PC-9 (cell line): ENCODE data around the gene CES3. TPM values are rescaled to one million over a fixed set of nuclear protein-coding genes. Genes with fewer than 3 reads are reported as not detected.
A peak's percentile ranks its signal among the peaks of the same experiment; 100 is the strongest.

Source experiments
- BruUV-seq: library from RNA; stranded (reverse); fragments of 400-500 nt; replicated peaks from 2 replicates; lab custom pipeline; 2021; lab: Mats Ljungman, UMichigan
- CTCF ChIA-PET: fragments of 300-600 bp; sonication (Branson Sonifier 250); formaldehyde crosslinking; loops from one replicate; lab custom pipeline; 2022; ENCODE audit warnings: antibody characterized with exemption; lab: Charles Lee
- POLR2A ChIA-PET: fragments of 300-600 bp; sonication (Branson Sonifier 250); formaldehyde crosslinking; loops from one replicate; lab custom pipeline; 2022; ENCODE audit warnings: antibody characterized with exemption; ENCODE audit not compliant: unreplicated experiment; lab: Charles Lee
- DNase-seq, 2 experiments: peaks; one replicate each; pipeline versions ENCODE4 v3.0.0 to v3.0.0-alpha.2; 2015 to 2022; ENCODE audit warnings: mixed read lengths in 1 of 2
- H2AFZ ChIP-seq: fragments of 200-600 bp; sonication (generic); 2 replicates; pipeline ENCODE4 v1.8.1; 2017; ENCODE audit warnings: antibody characterized with exemption
- H3F3A ChIP-seq: fragments of 200-600 bp; sonication (generic); 2 replicates; pipeline ENCODE4 v1.8.1; 2017; ENCODE audit warnings: antibody characterized with exemption, mild to moderate bottlenecking, low read depth; ENCODE audit not compliant: insufficient read depth
- H3K27ac ChIP-seq: fragments of 200-600 bp; sonication (generic); 2 replicates; pipeline ENCODE4 v1.6.1; 2016; ENCODE audit warnings: mixed run types
- H3K27me3 ChIP-seq: fragments of 200-600 bp; sonication (generic); 2 replicates; pipeline ENCODE4 v1.6.1; 2016; ENCODE audit warnings: low read depth, mixed run types; ENCODE audit not compliant: insufficient read depth
- H3K36me3 ChIP-seq: fragments of 200-600 bp; sonication (generic); 2 replicates; pipeline ENCODE4 v1.6.1; 2016; ENCODE audit warnings: low read depth, mixed run types
- H3K4me1 ChIP-seq: fragments of 200-600 bp; sonication (generic); replicated peaks from 2 replicates; pipeline ENCODE4 v1.6.1; 2016; ENCODE audit warnings: mixed run types; ENCODE audit not compliant: insufficient read depth
- H3K4me2 ChIP-seq: fragments of 200-600 bp; sonication (generic); 2 replicates; pipeline ENCODE4 v1.6.1; 2017; ENCODE audit warnings: mixed run types
- H3K4me3 ChIP-seq: fragments of 200-600 bp; sonication (generic); 2 replicates; pipeline ENCODE4 v1.6.1; 2016; ENCODE audit warnings: mixed run types
- H3K79me2 ChIP-seq: fragments of 200-600 bp; sonication (generic); 2 replicates; pipeline ENCODE4 v1.6.1; 2017; ENCODE audit warnings: low read depth, mixed run types
- H3K9me2 ChIP-seq: fragments of 200-600 bp; sonication (generic); 2 replicates; pipeline ENCODE4 v1.8.1; 2017; ENCODE audit warnings: mild to moderate bottlenecking; ENCODE audit not compliant: insufficient read depth
- H3K9me3 ChIP-seq: fragments of 200-600 bp; sonication (generic); 2 replicates; pipeline ENCODE4 v1.8.1; 2016; ENCODE audit warnings: low read depth; ENCODE audit not compliant: insufficient read depth
- H4K20me1 ChIP-seq: fragments of 200-600 bp; sonication (generic); 2 replicates; pipeline ENCODE4 v1.8.1; 2017; ENCODE audit not compliant: insufficient read depth
- CTCF ChIP-seq: fragments of 200-600 bp; sonication (generic); conservative IDR thresholded peaks from 2 replicates; pipeline ENCODE4 v1.6.1; 2017; ENCODE audit warnings: mixed run types, antibody characterized with exemption, mild to moderate bottlenecking, moderate library complexity
- EZH2 ChIP-seq: fragments of 200-600 bp; sonication (generic); IDR thresholded peaks from 2 replicates; pipeline ENCODE4 v1.8.0; 2017; ENCODE audit warnings: antibody characterized with exemption, low read depth
- intact Hi-C: fragments of 100-400 bp; cut with micrococcal nuclease; formaldehyde crosslinking; loops from one replicate; pipeline ENCODE4 v1.10.0; 2022; ENCODE audit not compliant: unreplicated experiment
- total RNA-seq: library from RNA; stranded (reverse); gene quantifications from 2 replicates; pipeline ENCODE4 v1.2.3, GENCODE V29; 2021

Gene CES3
- total RNA-seq, 1 experiment from 2014 or later = 9.1 TPM

GRCh38 chr16:67015313-67015731 lies 54.3 kb downstream of the CES3 start:
- BruUV-seq = no TSS peak
- Histone ChIP-seq H2AFZ (no peak overlapping the region), H4K20me1 (no peaks in the 10 kb centered on the region), H3K4me3 (no peak overlapping the region), H3K9me2 (no peaks in the 10 kb centered on the region), H3K79me2 (no peaks in the 10 kb centered on the region), H3F3A (peaks cover 6% of the 10 kb centered on the region; the same call in 1 of the 2 replicates), H3K9me3 (no peaks in the 10 kb centered on the region), H3K4me1 (no peaks in the 10 kb centered on the region), H3K27me3 (peaks cover 20% of the 10 kb centered on the region), H3K27ac (no peak overlapping the region), H3K4me2 (no peak overlapping the region), H3K36me3 (no peaks in the 10 kb centered on the region)
- peak in 1 of 2 experiments; percentile 37 for DNase-seq
- CTCF ChIA-PET = interaction anchor here (0.6 kb wide), 1 partner anchor 61 kb away, joined by 9 read pairs; no protein-coding TSS in a partner anchor
- intact Hi-C loops = loop anchor here (1.0 to 5.0 kb wide), 5 partner anchors 38 to 452 kb away; partner anchors contain the start of gene NOL3
- TF ChIP-seq EZH2 = no peak
- TF ChIP-seq CTCF = peak; percentile 14; the same call in 1 of the 2 replicates
- POLR2A ChIA-PET = no interaction called here

- intact Hi-C loops = loop anchor here (5.0 kb wide), 2 partner anchors 156 to 451 kb away; partner anchors contain the start of gene NOL3
- BruUV-seq = no TSS peak
- H3F3A ChIP-seq = peaks cover 6% of the 10 kb centered on the region; the same call in 1 of the 2 replicates
- H3K4me3 ChIP-seq = no peak overlapping the region
- H3K4me1 ChIP-seq = no peaks in the 10 kb centered on the region
- H4K20me1 ChIP-seq = no peaks in the 10 kb centered on the region
- POLR2A ChIA-PET = no interaction called here
- CTCF ChIA-PET = interaction anchor here (0.7 kb wide), 1 partner anchor 183 kb away, joined by 3 read pairs; the partner anchor contains the start of gene ELMO3
- H3K79me2 ChIP-seq = no peaks in the 10 kb centered on the region
- no peak overlapping the region for H3K4me2 ChIP-seq
- H3K27me3 ChIP-seq = peaks cover 20% of the 10 kb centered on the region
- no peak overlapping the region for H2AFZ ChIP-seq
- H3K36me3 ChIP-seq = no peaks in the 10 kb centered on the region
- H3K9me3 ChIP-seq = no peaks in the 10 kb centered on the region
- no peak for DNase-seq
- TF ChIP-seq CTCF (no peak), EZH2 (no peak)
- H3K27ac ChIP-seq = no peak overlapping the region
- H3K9me2 ChIP-seq = no peaks in the 10 kb centered on the region
Observed at GRCh38 chr16:67016143-67016542, 55.1 kb downstream of the CES3 start.

- Histone ChIP-seq H4K20me1 (no peaks in the 10 kb centered on the region), H3K4me1 (no peaks in the 10 kb centered on the region), H3K9me2 (no peaks in the 10 kb centered on the region), H3K4me2 (no peak overlapping the region), H3K79me2 (no peaks in the 10 kb centered on the region), H3K27me3 (peaks cover 20% of the 10 kb centered on the region), H3K27ac (no peak overlapping the region), H3K36me3 (no peaks in the 10 kb centered on the region), H3F3A (peaks cover 6% of the 10 kb centered on the region; the same call in 1 of the 2 replicates), H3K9me3 (no peaks in the 10 kb centered on the region), H3K4me3 (no peak overlapping the region), H2AFZ (no peak overlapping the region)
- CTCF ChIA-PET = interaction anchor here (0.7 to 1.3 kb wide), 4 partner anchors 139 to 227 kb away, joined by 3 to 9 read pairs (median 4); partner anchors contain the start of gene ELMO3
- intact Hi-C loops = loop anchor here (5.0 kb wide), 2 partner anchors 155 to 450 kb away; partner anchors contain the start of gene NOL3
- POLR2A ChIA-PET = no interaction called here
- TF ChIP-seq EZH2 (no peak), CTCF (no peak)
- BruUV-seq = no TSS peak
- DNase-seq = no peak
Observed at GRCh38 chr16:67016681-67017420, 55.8 kb downstream of the CES3 start.
